ENCODE measurements around the gene SMU1.

Gene SMU1

GRCh38 chr9:33040792-33041431 lies 35.6 kb downstream of the SMU1 start:
- Histone ChIP-seq H3K4me3 (ENCODE audit: control insufficient read depth in 1 of 7, extremely low read depth in 1 of 7, insufficient read depth in 4 of 7, low read depth in 2 of 7, low read length in 6 of 7) (no peak overlapping the region), H3K9me3 (ENCODE audit: control extremely low read depth in 1 of 5, control insufficient read depth in 4 of 5, insufficient read depth in 2 of 5, low read depth in 1 of 5, low read length in 4 of 5) (no peaks in the 10 kb centered on the region), H3K36me3 (ENCODE audit: control insufficient read depth in 4 of 4, insufficient read depth in 4 of 4, low read length in 3 of 4) (peaks cover 11 to 53% (median 39%) of the 10 kb centered on the region in 4 experiments), H3K27ac (ENCODE audit: insufficient read depth in 1 of 2, low read depth in 1 of 2, low read length in 2 of 2, poor library complexity in 1 of 2, severe bottlenecking in 2 of 2) (no peak overlapping the region), H3K4me1 (ENCODE audit: control extremely low read depth in 1 of 4, control insufficient read depth in 4 of 4, insufficient read depth in 4 of 4, low read length in 3 of 4) (peaks cover 7 to 16% (median 12%) of the 10 kb centered on the region in 4 experiments), H3K27me3 (replicated peaks in 2 of 5; ENCODE audit: control insufficient read depth in 4 of 5, insufficient read depth in 5 of 5, low read length in 4 of 5) (no peaks in the 10 kb centered on the region)
- CTCF ChIA-PET = interaction anchor here (1.1 to 1.3 kb wide), 2 partner anchors 15 kb away, joined by 3 to 4 read pairs; partner anchors contain the start of gene DNAJA1
- DNase-seq = no peak
- WGBS (ENCODE audit: insufficient coverage) = 95% methylated on average over 8 of the region's 9 CpGs
- POLR2A ChIA-PET = interaction anchor here (0.6 kb wide), 1 partner anchor 26 kb away, joined by 3 read pairs; no protein-coding TSS in a partner anchor

GRCh38 chr9:33032865-33033264 lies 43.6 kb downstream of the SMU1 start:
- ChIA-PET POLR2A (no interaction called here), CTCF (no interaction called here)
- H3K36me3 ChIP-seq (ENCODE audit: control insufficient read depth in 4 of 4, insufficient read depth in 4 of 4, low read length in 3 of 4) = peaks cover 26 to 96% (median 78%) of the 10 kb centered on the region in 4 experiments
- H3K4me3 ChIP-seq (ENCODE audit: control insufficient read depth in 1 of 7, extremely low read depth in 1 of 7, insufficient read depth in 4 of 7, low read depth in 2 of 7, low read length in 6 of 7) = no peak overlapping the region
- no peak for DNase-seq
- no CpG with 5 or more reads among the region's 5 CpGs for WGBS (ENCODE audit: insufficient coverage)
- H3K27me3 ChIP-seq (replicated peaks in 2 of 5; ENCODE audit: control insufficient read depth in 4 of 5, insufficient read depth in 5 of 5, low read length in 4 of 5) = no peaks in the 10 kb centered on the region
- peaks cover 0 to 6% (median 3%) of the 10 kb centered on the region in 4 experiments for H3K4me1 ChIP-seq (ENCODE audit: control extremely low read depth in 1 of 4, control insufficient read depth in 4 of 4, insufficient read depth in 4 of 4, low read length in 3 of 4)
- H3K9me3 ChIP-seq (ENCODE audit: control extremely low read depth in 1 of 5, control insufficient read depth in 4 of 5, insufficient read depth in 2 of 5, low read depth in 1 of 5, low read length in 4 of 5) = no peaks in the 10 kb centered on the region
- H3K27ac ChIP-seq (ENCODE audit: insufficient read depth in 1 of 2, low read depth in 1 of 2, low read length in 2 of 2, poor library complexity in 1 of 2, severe bottlenecking in 2 of 2) = no peak overlapping the region

- ChIA-PET CTCF (no interaction called here), POLR2A (no interaction called here)
- Histone ChIP-seq H3K27ac (ENCODE audit: insufficient read depth in 1 of 2, low read depth in 1 of 2, low read length in 2 of 2, poor library complexity in 1 of 2, severe bottlenecking in 2 of 2) (no peak overlapping the region), H3K36me3 (ENCODE audit: control insufficient read depth in 4 of 4, insufficient read depth in 4 of 4, low read length in 3 of 4) (peaks cover 26 to 96% (median 76%) of the 10 kb centered on the region in 4 experiments), H3K4me1 (ENCODE audit: control extremely low read depth in 1 of 4, control insufficient read depth in 4 of 4, insufficient read depth in 4 of 4, low read length in 3 of 4) (peaks cover 0 to 12% (median 3%) of the 10 kb centered on the region in 4 experiments), H3K9me3 (ENCODE audit: control extremely low read depth in 1 of 5, control insufficient read depth in 4 of 5, insufficient read depth in 2 of 5, low read depth in 1 of 5, low read length in 4 of 5) (no peaks in the 10 kb centered on the region), H3K4me3 (ENCODE audit: control insufficient read depth in 1 of 7, extremely low read depth in 1 of 7, insufficient read depth in 4 of 7, low read depth in 2 of 7, low read length in 6 of 7) (no peak overlapping the region), H3K27me3 (replicated peaks in 2 of 5; ENCODE audit: control insufficient read depth in 4 of 5, insufficient read depth in 5 of 5, low read length in 4 of 5) (no peaks in the 10 kb centered on the region)
- WGBS (ENCODE audit: insufficient coverage) = no CpG with 5 or more reads among the region's 1 CpG
- DNase-seq = no peak
Measured at GRCh38 chr9:33032292-33032691, 44.2 kb downstream of the SMU1 start.

GRCh38 chr9:33030285-33030684 lies 46.2 kb downstream of the SMU1 start:
- 100% methylated on average over 2 of the region's 5 CpGs for WGBS (ENCODE audit: insufficient coverage)
- Histone ChIP-seq H3K4me3 (ENCODE audit: control insufficient read depth in 1 of 7, extremely low read depth in 1 of 7, insufficient read depth in 4 of 7, low read depth in 2 of 7, low read length in 6 of 7) (no peak overlapping the region), H3K27ac (ENCODE audit: insufficient read depth in 1 of 2, low read depth in 1 of 2, low read length in 2 of 2, poor library complexity in 1 of 2, severe bottlenecking in 2 of 2) (no peak overlapping the region), H3K9me3 (ENCODE audit: control extremely low read depth in 1 of 5, control insufficient read depth in 4 of 5, insufficient read depth in 2 of 5, low read depth in 1 of 5, low read length in 4 of 5) (no peaks in the 10 kb centered on the region), H3K36me3 (ENCODE audit: control insufficient read depth in 4 of 4, insufficient read depth in 4 of 4, low read length in 3 of 4) (peaks cover 24 to 84% (median 68%) of the 10 kb centered on the region in 4 experiments), H3K4me1 (ENCODE audit: control extremely low read depth in 1 of 4, control insufficient read depth in 4 of 4, insufficient read depth in 4 of 4, low read length in 3 of 4) (peaks cover 6 to 26% (median 13%) of the 10 kb centered on the region in 4 experiments), H3K27me3 (replicated peaks in 2 of 5; ENCODE audit: control insufficient read depth in 4 of 5, insufficient read depth in 5 of 5, low read length in 4 of 5) (no peaks in the 10 kb centered on the region)
- CTCF ChIA-PET = no interaction called here
- no peak for DNase-seq
- POLR2A ChIA-PET = no interaction called here

- DNase-seq = no peak
- CTCF ChIA-PET = interaction anchor here (1.9 kb wide), 1 partner anchor 10 kb away, joined by 8 read pairs; no protein-coding TSS in a partner anchor
- Histone ChIP-seq H3K9me3 (ENCODE audit: control extremely low read depth in 1 of 5, control insufficient read depth in 4 of 5, insufficient read depth in 2 of 5, low read depth in 1 of 5, low read length in 4 of 5) (no peaks in the 10 kb centered on the region), H3K4me3 (ENCODE audit: control insufficient read depth in 1 of 7, extremely low read depth in 1 of 7, insufficient read depth in 4 of 7, low read depth in 2 of 7, low read length in 6 of 7) (no peak overlapping the region), H3K4me1 (ENCODE audit: control extremely low read depth in 1 of 4, control insufficient read depth in 4 of 4, insufficient read depth in 4 of 4, low read length in 3 of 4) (peaks cover 10 to 29% (median 17%) of the 10 kb centered on the region in 4 experiments), H3K36me3 (ENCODE audit: control insufficient read depth in 4 of 4, insufficient read depth in 4 of 4, low read length in 3 of 4) (peaks cover 18 to 74% (median 59%) of the 10 kb centered on the region in 4 experiments), H3K27ac (ENCODE audit: insufficient read depth in 1 of 2, low read depth in 1 of 2, low read length in 2 of 2, poor library complexity in 1 of 2, severe bottlenecking in 2 of 2) (peak overlapping the region in 1 of 2 experiments; percentile 39), H3K27me3 (replicated peaks in 2 of 5; ENCODE audit: control insufficient read depth in 4 of 5, insufficient read depth in 5 of 5, low read length in 4 of 5) (no peaks in the 10 kb centered on the region)
- WGBS (ENCODE audit: insufficient coverage) = 100% methylated on average over 2 of the region's 4 CpGs
- POLR2A ChIA-PET = no interaction called here
Measured at GRCh38 chr9:33029231-33029786, 47.2 kb downstream of the SMU1 start.

- peaks cover 18 to 52% (median 27%) of the 10 kb centered on the region in 4 experiments for H3K4me1 ChIP-seq (ENCODE audit: control extremely low read depth in 1 of 4, control insufficient read depth in 4 of 4, insufficient read depth in 4 of 4, low read length in 3 of 4)
- DNase-seq = peak; percentile 79 to 90 (median 88)
- no peaks in the 10 kb centered on the region for H3K27me3 ChIP-seq (replicated peaks in 2 of 5; ENCODE audit: control insufficient read depth in 4 of 5, insufficient read depth in 5 of 5, low read length in 4 of 5)
- whole genome bisulfite sequencing (ENCODE audit: insufficient coverage) = 19% methylated on average over 12 of the region's 36 CpGs
- ChIA-PET CTCF (interaction anchor here (0.9 to 1.8 kb wide), 7 partner anchors 8 to 167 kb away, joined by 3 to 5 read pairs (median 3); no protein-coding TSS in a partner anchor), POLR2A (interaction anchor here (0.7 to 2.0 kb wide), 7 partner anchors 13 to 919 kb away, joined by 3 to 7 read pairs (median 4); partner anchors contain the start of gene APTX)
- H3K4me3 ChIP-seq (ENCODE audit: control insufficient read depth in 1 of 7, extremely low read depth in 1 of 7, insufficient read depth in 4 of 7, low read depth in 2 of 7, low read length in 6 of 7) = peak overlapping the region; percentile 93 to 99 (median 95)
- no peaks in the 10 kb centered on the region for H3K9me3 ChIP-seq (ENCODE audit: control extremely low read depth in 1 of 5, control insufficient read depth in 4 of 5, insufficient read depth in 2 of 5, low read depth in 1 of 5, low read length in 4 of 5)
- H3K27ac ChIP-seq (ENCODE audit: insufficient read depth in 1 of 2, low read depth in 1 of 2, low read length in 2 of 2, poor library complexity in 1 of 2, severe bottlenecking in 2 of 2) = peak overlapping the region; percentile 95 to 98
- peaks cover 11 to 44% (median 30%) of the 10 kb centered on the region in 4 experiments for H3K36me3 ChIP-seq (ENCODE audit: control insufficient read depth in 4 of 4, insufficient read depth in 4 of 4, low read length in 3 of 4)
Measured at GRCh38 chr9:33025572-33026342, 50.7 kb downstream of the SMU1 start.
